Measurements from ENCODE around the gene GABRD.

Gene GABRD

GRCh38 chr1:2018217-2019171 is 651 bp upstream of the GABRD start:
- DNase-seq: no peak

GRCh38 chr1:2019571-2020309 is 595 bp downstream of the GABRD start:
- DNase-seq: no peak

GRCh38 chr1:2020310-2020655 is 1.1 kb downstream of the GABRD start:
- DNase-seq: no peak

- no peak for DNase-seq
Measured at GRCh38 chr1:2021550-2021949, 2.4 kb downstream of the GABRD start.

- DNase-seq: no peak
Measured at GRCh38 chr1:2022063-2022770, 3.1 kb downstream of the GABRD start.

GRCh38 chr1:2023187-2023586 is 4.0 kb downstream of the GABRD start:
- no peak for DNase-seq

- no peak for DNase-seq
Measured at GRCh38 chr1:2024451-2024850, 5.3 kb downstream of the GABRD start.

- DNase-seq: no peak
Measured at GRCh38 chr1:2024887-2025286, 5.7 kb downstream of the GABRD start.

- no peak for DNase-seq
Measured at GRCh38 chr1:2025491-2025981, 6.4 kb downstream of the GABRD start.

GRCh38 chr1:2027961-2028583 is 8.9 kb downstream of the GABRD start:
- DNase-seq: no peak

GRCh38 chr1:2028870-2029560 is 9.9 kb downstream of the GABRD start:
- no peak for DNase-seq

- DNase-seq: no peak
Measured at GRCh38 chr1:2029561-2029960, 10.4 kb downstream of the GABRD start.

GRCh38 chr1:2030076-2030871 is 11.1 kb downstream of the GABRD start:
- DNase-seq: no peak

- DNase-seq: no peak
Measured at GRCh38 chr1:2031546-2032540, 12.7 kb downstream of the GABRD start.

- DNase-seq: no peak
Measured at GRCh38 chr1:2032737-2033136, 13.6 kb downstream of the GABRD start.

GRCh38 chr1:2033165-2033564 is 14.0 kb downstream of the GABRD start:
- no peak for DNase-seq

GRCh38 chr1:2036287-2036686 is 17.1 kb downstream of the GABRD start:
- DNase-seq: no peak

GRCh38 chr1:2037314-2037979 is 18.3 kb downstream of the GABRD start:
- DNase-seq: no peak

GRCh38 chr1:2038229-2038628 is 19.1 kb downstream of the GABRD start:
- DNase-seq: no peak
